GM18520 (cell line): Measurements from ENCODE around the gene RAD21L1.

ENCODE experiments used
- ATAC-seq: cut with Tn5 transposase; IDR thresholded peaks from one replicate; pipeline ENCODE4 v1.9.1; 2021; ENCODE audit not compliant: unreplicated experiment

RAD21L1 gene

GRCh38 chr20:1293641-1294379, 68.0 kb downstream of the RAD21L1 start:
- ATAC-seq, result no peak

- ATAC-seq, result no peak
Measured at GRCh38 chr20:1294497-1294896, 68.7 kb downstream of the RAD21L1 start.

GRCh38 chr20:1295276-1295930, 69.6 kb downstream of the RAD21L1 start:
- no peak for ATAC-seq

- ATAC-seq, result no peak
Measured at GRCh38 chr20:1296117-1296610, 70.3 kb downstream of the RAD21L1 start.

- ATAC-seq, result no peak
Measured at GRCh38 chr20:1296922-1297321, 71.1 kb downstream of the RAD21L1 start.

- ATAC-seq, result no peak
Measured at GRCh38 chr20:1297486-1297885, 71.6 kb downstream of the RAD21L1 start.

GRCh38 chr20:1298166-1298565, 72.3 kb downstream of the RAD21L1 start:
- ATAC-seq, result no peak

- ATAC-seq, result no peak
Measured at GRCh38 chr20:1298888-1299511, 73.2 kb downstream of the RAD21L1 start.

GRCh38 chr20:1299522-1299921, 73.7 kb downstream of the RAD21L1 start:
- no peak for ATAC-seq

GRCh38 chr20:1300083-1300840, 74.4 kb downstream of the RAD21L1 start:
- ATAC-seq, result no peak

GRCh38 chr20:1301031-1301529, 75.2 kb downstream of the RAD21L1 start:
- no peak for ATAC-seq

GRCh38 chr20:1302685-1303541, 77.1 kb downstream of the RAD21L1 start:
- ATAC-seq, result no peak

- ATAC-seq, result no peak
Measured at GRCh38 chr20:1304710-1305515, 79.1 kb downstream of the RAD21L1 start.
